NCI-H2029 (cell line): Measurements from ENCODE around the gene USPL1.

Experiments
- DNase-seq: peaks from one replicate; lab custom pipeline; 2025; lab: John Stamatoyannopoulos, UW

The USPL1 gene

DNA sequence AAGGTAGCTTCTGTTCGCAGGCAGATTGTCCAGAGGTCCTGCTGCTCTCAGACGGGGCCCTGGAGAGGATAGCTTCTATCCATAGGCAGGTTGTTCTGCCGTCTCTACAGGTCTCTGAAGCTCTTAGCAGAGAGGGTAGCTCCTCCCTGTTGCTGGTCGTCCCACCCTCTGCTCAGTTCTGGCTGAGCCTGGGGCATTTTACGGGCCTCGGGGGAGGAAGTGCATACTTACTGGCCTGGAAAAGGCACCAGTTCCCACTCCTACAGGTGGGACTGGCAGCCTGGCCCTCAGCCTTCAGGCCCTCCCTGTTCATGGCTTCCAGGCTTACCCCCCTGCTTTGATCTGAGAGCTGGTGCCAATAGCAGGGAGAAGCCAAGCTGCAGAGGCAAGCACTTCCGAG, 42.3 kb downstream of the USPL1 start:
- no peak for DNase-seq

DNA sequence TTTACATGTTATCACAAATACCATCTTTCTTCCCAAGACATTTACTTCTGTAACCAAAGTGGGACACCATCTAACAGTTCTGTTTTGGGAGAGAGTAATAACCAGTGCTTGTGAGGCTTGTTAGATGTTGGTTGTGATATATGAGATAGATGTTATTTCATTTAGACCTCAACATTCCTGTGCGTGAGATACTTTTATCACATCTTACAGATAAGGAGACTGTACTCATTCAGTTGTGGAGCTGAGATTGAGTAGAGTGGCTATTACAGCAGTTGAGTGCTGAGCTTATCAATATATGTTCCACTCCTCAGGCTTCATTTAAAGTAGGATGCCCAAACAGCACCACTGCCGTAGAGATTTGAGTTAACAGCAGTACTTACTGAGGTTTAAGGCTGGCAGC, 43.1 kb downstream of the USPL1 start:
- DNase-seq, result no peak

DNA sequence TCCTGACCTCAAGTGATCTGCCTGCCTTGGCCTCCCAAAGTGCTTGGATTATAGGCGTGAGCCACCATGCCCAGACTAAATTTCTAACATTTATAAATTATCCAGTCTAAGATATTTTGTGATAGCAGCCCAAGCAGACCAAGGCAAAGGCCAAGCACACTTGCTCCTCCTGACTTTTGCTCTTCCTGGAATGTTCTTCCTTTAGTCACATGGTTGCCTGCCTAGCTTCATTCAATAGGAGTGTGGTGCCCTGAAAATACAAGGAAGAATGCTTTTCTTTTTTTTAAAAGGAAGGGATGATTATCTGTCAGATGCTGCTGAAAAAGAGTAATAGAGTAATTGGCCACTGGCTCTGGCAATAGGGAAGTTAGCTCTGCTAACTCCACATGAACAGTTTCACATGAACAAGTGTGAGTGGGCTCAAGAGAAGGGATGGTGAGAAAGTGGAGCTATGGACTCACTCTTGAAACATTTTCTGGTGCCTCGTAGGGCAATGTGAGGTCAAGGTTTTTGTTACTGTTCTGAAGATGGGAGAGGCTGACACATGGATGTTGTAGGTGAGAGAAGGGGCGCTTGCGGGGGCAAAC, 47.1 kb downstream of the USPL1 start:
- DNase-seq, result no peak

DNA sequence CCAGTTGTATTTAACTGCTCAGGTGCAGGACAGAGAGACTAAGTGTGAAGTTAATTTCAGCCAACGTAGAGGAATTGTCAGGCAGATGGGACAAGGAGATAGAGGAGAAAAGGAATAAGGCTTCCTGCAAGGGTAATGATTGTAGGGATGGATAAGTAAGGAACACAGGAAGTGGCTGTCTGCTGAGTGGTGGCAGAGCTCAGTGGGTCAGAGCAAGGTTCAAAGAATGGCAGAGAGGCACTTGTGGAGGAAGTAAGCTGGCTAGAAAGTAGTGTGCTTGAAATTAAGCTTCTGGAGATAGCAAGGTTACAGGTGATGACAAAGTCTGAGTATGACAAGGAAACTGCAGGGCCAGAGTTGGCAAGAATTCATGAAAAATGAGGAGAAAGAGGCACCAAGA, 47.9 kb downstream of the USPL1 start:
- DNase-seq, result no peak

DNA sequence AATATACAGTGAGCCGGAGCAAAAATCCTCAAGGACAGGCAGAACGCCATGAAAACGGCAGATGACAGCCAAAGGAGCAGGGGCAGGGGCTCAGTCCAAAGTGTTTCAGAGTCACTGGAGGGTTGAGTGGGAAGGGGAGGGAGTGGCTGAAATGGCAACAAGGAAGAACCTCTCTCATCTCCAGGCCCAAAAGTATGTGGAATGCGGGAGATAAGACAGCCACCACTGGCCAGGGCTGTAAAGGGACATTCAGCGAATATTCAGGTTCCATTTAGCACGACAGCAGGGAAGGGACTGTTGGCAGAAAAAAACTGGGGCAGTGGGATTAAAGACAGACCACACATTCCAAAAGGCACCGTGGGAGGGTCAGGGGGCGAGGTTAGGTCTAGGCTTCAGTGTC, 48.4 kb downstream of the USPL1 start:
- no peak for DNase-seq

DNA sequence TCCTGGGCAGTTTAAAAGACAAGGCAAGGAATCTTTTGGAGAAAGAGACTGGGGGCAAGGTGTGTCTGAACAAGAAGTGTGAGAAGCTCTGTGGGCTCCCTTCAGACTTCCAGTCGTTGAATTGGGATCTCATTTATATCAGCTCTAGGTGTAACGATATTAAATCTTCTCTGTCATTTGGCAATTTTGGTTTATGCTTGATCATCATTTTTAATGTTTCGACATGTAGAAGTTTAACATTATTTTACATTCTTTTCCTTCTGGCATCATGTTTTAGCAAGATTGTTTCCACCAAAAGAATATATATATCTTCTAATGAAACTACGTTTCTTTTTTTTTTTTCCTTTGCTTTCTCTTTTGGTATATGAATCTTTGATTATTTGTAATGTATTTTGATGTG, 49.3 kb downstream of the USPL1 start:
- DNase-seq, result no peak

DNA sequence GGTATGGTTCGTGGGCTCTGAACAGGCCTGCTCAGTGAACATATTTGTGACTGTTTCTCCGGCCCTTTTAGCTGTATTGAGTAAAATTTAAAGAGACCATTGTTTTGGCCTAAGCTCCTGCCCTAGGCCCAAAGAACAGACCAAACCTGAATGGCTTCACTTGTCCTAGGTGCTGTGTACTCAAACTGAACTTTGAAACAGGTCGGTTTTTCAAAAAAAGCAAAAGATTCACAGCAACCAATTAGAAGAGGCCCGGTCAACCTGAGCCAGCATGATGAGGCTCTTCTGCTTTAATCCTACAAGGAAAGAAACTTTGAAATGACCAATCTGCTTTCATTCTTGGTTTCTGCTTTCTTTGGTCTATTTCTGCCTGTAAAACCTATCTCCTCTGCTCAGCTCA, 50.6 kb downstream of the USPL1 start:
- no peak for DNase-seq

DNA sequence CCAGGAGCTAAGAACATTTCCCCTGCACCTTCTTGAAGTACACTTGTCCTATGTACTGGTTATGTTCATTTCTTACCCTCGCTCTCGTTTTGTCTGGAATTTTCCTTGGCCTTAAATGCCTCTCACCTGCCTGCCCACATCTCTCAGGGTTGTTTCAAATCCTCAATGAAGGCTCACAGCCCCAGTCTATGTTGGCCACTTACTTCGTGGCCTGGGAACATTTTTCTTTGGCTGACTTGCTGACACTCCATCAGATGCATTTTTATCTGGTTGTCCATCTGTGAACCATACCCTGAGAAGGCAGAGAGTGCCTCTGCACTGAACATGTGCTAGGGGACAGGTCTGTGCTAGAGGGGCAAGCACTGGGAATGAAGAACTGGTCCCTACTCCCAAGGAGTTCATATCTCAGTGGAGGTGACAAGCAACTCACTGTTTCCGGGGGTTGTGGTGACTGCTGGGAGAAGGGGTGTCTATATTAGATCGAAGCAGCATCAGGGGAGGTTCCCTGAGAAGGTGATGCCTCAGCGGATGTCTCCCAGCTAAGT, 53.6 kb downstream of the USPL1 start:
- no peak for DNase-seq

DNA sequence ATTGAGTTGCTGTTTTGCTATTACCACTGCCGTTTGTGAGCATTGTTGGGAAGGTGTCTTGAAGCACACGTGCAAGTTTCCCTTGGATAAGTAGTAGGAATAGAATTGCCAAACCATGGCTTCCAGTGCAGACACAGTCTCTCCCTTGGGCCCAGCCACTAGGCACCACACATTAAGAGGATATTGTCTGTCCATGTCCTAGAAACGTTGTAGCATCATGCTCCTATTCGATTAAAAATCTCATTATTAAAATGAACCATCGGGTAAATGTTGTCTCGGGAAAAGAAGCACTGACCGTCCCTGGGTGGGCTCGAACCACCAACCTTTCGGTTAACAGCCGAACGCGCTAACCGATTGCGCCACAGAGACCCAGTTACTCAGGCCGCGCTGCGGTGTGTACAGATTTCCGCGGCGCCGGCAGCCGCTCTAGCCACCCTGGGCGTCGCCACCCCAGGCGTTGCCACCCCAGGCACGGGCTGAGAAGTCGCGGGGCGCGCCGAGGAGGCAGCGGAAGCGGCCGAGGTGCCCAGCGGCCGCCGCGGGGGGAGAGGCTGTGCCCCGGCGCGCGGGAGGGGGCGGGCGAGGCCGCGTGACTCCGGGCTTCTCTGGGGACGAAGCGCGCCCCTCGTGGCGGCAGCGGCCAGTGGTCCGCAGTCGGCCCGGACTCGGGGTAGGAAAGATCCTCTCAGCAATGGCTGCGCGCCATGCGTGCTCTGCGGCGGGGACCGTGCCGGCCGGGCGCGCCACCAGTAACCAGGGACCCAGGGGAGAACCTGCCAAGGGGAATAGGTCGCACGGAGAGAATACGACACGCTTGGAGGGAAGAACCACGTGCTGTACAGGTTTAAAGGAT, 56.2 kb downstream of the USPL1 start:
- DNase-seq, result peak; percentile 60

DNA sequence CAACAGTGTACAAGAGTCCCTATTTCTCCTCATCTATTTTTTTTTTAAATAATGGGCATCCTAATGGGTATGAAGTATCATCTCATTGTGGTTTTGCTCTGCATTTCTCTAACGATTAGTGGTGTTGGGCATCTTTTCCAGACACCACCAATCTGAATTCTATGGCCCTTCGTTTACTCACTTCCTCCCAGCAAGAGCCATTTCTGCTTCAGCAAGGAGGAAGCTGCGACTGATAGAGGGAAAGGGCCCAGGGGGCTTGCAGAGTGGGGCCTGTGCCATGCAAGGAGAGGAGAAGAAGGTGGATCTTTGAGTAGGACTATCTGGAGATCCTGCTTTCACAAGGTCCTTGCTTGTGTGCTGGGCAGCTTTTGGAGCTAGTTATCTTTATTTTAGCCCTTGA, 58.0 kb downstream of the USPL1 start:
- no peak for DNase-seq

DNA sequence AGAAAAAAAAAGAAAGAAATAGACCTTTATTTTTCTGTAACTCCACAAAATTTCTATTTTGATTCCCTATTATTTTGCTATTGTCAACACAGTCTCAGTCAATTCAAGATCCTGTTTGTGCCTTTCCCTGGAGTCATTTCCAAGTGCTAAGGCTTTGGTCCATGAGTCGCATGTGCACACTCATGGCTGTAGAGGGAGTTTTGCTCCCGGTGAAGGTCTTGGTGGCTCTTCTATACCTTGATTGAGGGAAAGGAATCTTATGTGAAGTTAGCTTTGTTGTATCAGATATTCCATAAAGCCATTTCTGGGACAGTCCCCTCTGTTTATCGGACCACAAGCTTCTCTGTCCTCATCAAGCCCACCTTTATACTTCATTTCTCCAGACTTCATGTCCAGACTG, 59.0 kb downstream of the USPL1 start:
- DNase-seq, result no peak

DNA sequence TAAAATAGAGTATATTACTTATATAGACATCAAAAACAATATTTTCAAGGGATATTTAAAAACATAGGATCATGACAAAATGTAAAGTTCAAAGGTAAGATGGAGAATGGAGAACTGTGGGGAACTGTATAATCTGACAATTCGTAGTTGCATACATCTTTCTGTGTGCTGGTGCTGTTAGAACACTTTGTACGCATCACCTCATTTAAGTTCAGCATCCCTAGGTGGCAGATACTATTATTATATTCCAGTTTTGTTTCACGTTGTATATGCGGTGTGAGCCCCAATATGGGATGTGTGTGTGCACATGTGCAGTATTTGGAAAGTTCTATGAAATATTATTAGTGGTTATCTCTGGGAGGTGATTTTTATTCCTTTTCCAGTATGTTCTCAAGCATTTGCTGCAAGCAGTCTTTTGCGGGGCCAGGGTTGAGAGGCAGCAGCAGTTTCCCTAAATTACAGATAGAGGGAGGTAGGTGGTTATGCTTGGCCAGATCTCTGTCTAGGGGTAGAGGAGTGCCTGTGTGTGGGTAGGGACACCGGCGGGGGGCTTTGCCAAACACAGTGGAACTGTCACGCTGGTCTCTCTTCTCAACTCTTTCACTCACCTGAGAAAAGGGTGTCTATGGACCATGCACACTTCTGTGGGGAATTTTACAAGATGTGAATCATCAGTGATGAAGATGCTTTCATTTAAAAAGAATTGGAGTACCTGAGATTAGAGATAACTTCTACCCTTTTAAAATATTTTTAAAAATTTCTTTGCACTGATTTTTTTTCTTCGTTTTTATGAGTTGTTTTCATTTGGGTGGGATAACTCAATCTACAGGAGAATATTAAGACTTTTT, 62.0 kb downstream of the USPL1 start:
- DNase-seq, result no peak

DNA sequence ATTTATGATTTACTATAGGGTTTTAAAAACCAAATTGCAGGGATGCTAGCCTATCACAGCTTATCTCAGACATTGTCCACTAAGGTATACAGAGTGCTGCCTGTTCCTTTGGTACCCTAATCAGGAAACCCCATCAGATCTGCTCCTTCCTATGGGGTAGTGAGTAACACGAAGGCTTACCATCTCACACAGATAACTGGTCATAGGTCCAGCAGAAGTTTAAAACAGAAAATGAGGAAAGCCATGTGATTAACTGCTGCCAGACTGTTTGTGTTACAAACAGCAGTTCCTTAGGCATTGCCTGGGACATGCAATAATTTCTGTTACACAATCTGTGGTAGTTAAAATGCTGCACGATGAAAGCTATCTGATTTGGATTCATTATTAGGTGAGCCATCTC, 64.1 kb downstream of the USPL1 start:
- no peak for DNase-seq

DNA sequence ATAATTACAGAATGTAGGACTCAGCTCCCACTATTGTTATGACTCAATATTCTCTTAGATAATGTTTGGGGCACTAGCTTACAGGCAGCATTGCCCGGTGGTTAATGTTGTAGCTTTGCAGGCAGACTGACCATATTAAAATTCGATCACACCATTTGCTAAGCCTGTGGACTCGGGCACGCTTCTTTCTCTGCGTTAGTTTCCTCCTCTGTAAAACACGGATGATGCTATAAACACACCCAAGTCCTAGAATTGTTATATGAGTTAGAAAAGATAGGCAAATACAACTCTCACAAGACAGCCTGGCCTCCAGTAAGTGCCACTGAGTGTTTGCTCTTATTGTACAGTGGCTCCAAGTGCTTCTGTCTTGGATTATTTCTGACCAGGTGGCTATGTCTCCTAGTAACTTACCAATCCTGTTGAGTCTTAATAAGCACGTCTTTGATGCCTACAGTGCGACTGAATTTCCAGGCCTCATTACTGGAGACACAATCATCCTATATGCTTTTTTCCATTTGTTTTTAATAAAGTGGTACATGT, 67.7 kb downstream of the USPL1 start:
- DNase-seq, result no peak

DNA sequence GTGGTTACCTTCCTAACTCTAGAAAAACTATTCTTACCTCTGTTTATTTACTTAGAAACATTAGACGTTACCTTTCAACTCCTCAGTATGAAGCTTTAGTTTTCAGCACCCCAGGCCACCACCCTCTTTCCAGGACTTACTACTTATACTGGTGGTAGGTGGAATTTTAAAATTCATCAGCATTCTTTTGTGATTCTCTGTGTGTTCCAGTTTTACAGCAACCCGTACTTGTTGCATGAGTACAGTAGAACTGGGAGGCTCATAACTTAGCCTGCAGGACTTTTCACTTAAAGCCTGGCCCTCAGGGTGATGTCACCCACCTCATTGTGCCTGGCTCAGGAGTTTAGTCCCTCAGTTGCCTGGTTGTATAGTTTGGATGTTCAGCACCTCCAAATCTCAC, 68.3 kb downstream of the USPL1 start:
- no peak for DNase-seq

DNA sequence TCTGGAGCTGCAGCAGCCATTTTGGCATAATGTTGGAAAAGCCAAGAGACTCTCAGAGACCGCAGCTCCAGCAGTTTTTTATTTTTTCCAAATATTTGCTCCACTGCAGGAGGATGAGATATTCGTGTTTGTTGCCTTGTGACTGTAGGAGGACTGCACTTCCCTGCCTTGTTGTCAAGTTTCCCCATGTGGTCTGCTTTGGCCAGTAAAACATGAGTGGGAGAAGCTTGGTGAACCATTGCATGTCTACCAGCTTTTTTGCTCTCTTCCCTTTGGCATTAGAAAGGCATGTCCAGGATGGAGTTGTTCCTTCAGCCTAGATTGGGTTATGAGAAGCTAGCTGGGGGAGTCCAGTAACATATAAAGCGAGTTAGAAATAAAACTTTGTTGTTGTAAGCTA, 69.9 kb downstream of the USPL1 start:
- DNase-seq, result no peak

DNA sequence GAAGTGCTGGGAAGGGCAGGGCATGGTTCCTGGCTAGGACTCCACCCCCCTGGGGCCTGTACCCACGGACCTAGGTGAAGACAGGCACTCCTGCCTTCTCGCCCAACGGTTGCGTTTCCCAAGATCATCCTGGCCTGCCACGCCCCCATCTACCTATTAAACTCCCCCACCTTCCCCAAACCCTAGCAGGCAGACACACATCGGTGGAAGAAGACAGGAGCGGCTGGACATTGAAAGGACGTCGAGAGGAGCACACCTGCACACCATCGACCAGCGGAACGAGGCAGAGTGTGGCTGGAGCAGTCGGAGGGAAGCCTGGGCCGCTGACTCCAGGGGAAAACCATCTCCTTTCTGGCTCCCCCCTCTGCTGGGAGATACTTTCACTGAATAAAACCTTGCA, 72.0 kb downstream of the USPL1 start:
- DNase-seq, result no peak

DNA sequence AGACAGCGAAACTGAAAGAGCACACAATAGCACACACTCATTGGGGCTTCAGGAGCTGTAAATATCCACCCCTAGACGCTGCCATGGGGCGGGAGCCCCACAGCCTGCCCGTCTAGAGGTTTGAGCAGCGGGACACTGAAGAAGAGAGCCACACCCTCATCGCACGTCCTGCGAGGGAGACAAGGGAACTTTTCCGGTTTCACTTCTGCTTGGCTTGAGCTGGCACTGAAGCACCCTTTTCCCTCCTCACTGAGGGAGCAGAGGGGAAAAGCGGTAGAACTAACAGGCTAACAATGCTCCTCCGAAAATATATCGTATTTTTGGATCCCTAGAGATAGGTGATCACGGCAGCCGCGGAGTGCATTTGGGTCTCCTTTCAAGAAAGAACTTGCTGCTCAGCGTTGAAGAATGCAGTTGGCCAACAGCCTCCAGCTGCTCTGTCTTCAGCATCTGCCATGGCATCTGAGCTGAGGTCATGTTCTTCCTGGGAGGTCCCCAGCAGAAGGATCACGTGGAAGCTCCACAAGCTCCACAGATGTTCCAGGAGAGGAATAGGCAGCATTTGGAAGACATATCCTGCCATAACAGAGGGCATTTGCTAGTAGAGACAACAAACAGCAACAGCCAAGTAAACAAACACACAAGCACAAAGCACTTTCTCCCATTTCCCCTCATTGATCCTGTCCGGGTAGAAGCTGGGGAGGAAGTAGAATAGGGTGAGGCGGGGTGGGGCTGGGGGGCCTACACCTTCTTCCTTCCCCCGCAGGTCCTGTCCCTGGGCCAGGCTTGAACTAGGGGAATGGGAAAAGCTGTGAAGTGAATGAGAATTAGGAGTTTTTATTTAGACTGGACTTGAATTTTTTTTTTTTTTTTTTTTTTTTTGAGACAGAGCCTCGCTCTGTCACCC, 72.8 kb downstream of the USPL1 start:
- peak; percentile 6 for DNase-seq

DNA sequence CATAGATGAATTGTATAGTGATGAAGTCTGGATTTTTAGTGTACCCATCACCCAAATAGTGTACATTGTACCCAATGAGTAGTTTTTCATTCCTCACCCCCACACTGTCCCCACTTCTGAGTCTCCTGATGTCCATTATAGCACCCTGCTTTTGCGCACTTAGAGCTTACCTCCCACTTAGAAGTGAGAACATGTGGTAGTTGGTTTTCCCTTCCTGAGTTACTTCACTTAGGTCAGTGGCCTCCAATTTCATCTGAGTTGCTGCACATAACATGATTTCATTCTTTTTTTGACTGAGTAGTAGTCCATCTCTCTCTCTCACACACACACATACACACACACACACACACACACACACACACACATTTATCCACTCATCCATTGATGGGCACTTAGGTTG, 74.4 kb downstream of the USPL1 start:
- no peak for DNase-seq

DNA sequence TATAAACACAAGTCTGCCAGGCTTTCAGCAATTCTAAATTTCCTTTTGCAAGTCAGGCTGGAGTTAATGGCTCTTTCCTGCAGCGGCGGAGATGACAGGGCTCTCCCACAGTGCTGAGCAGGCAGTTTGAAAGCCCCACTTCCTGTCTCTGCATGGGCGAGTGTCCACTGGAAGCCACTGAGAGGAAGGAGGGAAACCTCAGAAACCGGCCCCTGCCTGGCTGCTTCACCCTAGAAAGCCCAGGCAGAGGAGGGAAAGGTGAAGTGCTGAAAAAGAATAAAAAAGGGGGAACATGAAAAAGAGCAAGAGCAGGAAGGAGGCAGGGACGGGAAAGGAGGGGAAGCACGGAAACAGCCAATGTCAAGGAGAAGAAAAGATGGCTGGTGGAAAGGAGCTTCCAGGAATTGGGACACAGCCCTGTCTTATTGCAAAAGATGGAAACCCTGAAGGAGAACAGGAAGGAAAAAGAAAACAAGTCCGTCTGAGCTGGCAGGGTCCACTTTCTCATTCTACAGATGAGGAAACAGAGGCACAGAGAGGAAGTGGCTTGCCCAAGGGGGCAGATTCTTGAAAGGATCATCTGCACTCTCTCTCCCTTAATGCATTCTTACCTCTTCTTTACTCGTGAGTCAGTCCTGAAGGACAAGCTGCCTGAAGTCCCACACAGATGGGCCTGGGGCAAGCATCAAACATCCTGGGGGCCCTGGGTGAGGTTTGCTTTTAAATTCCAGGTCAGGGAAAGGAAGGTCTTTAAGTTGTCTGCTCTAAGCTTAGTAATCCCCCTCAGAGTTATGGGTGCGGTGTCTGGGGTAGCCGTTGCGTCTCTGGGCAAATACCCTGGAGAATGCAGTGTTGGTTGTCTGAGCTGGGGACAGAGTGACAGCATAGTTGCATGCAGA, 78.8 kb downstream of the USPL1 start:
- DNase-seq, result no peak
